ENCODE data around the gene DISC1.
"Not testable (repeated sequence)": the region's sequence is repeated elsewhere in the genome, so short reads cannot be mapped to it uniquely, and the experiment has no call there.

DISC1 gene

DNA sequence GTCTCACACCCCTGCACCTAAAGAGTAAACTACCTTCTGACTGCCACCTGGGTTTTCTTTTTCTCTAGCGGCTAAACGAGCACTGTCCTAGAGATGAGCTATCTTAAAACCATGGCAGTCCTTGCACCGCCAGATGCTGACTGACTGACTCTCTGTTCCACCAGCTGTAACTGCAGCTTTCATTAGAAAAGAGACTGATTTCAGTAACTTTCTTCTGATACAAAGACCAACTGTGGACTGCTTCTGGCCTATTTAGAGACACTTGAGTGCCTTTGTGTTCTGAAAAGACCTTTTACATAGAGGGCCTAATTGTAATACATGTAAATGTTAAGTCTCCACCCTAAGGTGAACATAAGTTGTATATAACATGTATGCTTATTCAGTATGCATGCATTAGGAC lies 152.5 kb downstream of the DISC1 start:
- no peak for DNase-seq

- no peak for DNase-seq
Measured at GRCh38 chr1:231781892-231782291, 155.3 kb downstream of the DISC1 start.

DNA sequence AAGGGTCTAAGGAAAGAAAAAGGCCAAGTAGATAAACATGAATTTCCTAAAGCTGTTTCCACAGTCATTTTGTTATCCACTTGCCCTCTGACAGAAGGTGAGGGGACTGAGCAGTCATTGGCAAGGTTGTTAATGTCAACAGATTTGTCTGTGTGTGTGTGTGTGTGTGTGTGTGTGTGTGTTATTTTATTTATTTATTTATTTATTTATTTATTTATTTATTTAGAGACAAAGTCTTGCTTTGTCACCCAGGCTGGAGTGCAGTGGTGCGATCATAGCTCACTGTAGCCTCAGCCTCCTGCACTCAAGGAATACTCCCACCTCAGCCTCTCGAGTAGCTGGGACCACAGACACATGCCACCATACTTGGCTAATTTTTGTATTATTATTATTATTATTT lies 158.5 kb downstream of the DISC1 start:
- DNase-seq, result not testable (repeated sequence)

DNA sequence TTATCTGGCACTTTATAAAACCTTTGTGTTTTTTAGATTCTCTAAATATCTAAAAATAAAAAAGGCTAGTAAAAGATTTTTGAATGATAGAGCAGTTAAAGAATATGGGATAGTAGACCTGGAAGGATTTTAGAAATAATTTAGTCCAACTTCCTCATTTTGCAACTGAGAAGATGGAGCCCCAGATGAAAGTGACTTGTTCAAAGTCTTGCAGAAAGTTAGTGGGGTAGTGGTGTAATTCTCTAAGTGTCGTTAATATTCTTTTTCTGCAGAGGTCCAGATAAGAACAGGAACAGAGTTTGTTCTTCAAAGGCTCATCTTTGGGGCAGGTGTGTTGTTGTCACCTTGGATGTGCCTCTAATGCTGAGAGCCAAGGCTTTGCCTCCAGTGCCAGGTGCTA lies 159.5 kb downstream of the DISC1 start:
- DNase-seq, result no peak

DNA sequence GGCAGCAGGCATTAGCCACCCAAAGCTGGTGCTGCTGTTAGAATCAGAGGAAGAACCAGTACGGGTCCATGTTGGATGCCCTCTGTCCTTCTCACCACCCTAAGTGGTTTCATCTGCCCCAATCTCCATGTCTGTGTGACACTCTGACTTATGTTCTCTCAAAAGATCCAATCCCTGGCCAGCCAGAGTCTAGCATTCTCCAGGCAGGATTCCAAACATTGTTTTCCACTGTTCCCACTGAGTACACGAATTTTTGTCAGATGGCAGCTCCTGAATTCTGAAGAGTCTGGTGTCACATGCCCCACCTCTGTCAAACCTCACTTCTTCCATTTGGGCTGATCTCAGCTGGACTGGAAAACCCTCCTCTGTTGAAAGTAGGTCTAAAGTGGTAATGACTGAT lies 166.0 kb downstream of the DISC1 start:
- no peak for DNase-seq

DNA sequence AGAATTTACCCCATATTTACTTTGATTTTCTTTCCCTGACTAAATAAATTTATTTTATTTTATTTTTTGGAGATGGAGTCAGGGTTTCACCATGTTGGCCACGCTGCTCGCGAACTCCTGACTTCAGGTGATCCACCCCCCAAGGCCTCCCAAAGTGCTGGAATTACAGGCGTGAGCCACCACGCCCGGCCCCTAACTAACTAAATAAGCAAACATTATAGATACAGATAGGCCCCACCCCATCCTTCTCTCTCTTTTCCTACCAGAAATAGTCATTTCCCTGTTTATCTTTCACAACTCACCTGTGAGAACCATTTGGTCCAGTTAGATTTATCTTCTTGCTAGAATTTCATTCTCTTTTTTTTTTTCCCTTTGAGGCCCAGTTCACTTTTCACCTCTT lies 167.3 kb downstream of the DISC1 start:
- DNase-seq, result no peak

DNA sequence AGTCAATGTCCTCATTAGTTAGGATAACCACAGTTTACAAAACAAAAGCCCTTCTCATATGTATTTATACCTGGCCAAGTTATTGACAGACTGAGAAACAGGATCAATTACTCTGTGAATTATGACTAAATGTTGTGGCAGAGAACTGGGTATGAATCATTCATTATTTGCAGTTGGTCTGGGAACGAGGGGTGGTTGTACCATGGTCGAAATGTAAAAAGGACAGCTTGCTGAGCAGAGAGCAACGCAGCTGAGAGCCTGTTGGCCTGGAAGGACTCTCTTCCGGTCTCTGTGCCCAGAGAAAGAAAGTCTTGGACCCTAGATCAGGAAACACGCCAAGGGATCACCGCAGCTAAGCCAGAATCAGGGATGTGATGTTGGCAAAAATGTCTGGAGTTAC lies 169.6 kb downstream of the DISC1 start:
- no peak for DNase-seq

DNA sequence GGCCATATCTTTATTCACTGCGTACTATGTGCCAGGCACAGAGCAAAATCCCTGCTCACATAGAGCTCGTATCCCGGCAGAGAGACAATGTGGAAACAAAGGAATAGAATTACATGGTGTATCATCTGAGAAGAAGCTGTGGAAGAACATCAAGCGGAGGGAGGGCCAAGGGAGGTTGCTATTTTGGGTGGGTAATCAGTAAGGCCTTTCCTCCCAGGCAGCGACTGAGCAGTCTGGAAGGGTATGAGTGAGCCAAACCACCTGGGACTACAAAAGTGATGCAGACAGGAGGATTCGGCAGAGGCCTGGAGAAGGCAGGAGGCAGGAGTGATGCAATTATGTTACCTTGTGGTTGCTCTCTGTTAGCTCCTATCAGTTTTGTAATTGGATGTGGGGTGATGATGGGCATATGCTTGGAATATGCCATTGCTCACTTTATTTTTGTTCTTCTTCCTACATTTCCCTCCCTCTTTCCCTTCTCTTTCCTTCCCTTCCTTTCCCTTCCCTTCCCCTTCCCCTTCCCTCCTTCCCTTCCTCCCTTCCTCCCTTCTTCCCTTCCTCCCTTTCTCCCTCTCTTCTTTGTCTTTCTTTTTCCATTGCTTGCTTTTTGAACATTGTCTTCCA lies 172.9 kb downstream of the DISC1 start:
- DNase-seq, result no peak

- DNase-seq, result no peak
Measured at GRCh38 chr1:231800108-231800507, 173.5 kb downstream of the DISC1 start.

GRCh38 chr1:231801042-231801585 lies 174.5 kb downstream of the DISC1 start:
- DNase-seq, result no peak

- no peak for DNase-seq
Measured at GRCh38 chr1:231803353-231803752, 176.8 kb downstream of the DISC1 start.

DNA sequence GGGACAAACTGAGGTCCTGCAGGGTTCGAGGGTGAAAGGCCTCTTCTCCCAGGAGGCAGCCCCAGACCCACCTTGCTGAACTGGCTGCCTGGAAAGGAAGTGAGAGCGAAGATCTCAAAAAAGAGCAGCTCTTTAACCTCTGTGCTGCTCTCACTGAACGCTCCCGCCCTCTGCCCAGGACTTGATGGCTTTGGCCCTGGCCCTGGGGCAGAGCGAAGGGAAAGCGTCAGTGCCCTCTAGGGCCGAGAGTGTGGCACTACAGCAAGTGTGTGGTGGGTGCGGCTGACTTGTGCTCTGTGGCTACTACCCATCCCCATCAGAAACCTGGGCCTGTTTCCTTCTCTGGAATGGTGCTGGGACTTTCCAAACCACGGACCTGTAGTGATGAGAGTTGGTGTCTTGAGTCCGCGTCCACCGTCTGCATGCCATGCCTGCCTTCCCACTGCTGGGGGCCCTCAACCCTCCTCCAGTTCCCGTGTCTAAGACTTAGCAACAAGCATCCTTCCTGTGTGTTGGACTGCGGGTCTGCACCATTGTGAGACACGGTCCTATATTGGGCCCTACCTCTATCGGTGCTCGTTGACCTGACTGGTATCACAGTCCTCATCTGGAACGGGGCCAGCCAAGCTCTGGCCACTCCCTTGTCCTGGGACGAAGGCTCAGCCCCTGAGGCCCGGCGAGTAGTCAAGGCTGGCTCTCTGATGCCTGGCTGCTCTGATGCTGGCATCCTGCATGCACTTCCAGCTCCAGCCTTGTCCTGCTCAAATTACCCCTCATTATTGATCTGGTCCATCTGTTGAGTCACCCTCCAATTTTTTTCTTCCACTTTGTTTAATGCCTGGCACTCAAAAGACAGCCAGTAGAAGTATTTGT lies 180.3 kb downstream of the DISC1 start:
- no peak for DNase-seq

- no peak for DNase-seq
Measured at GRCh38 chr1:231807541-231807940, 181.0 kb downstream of the DISC1 start.

DNA sequence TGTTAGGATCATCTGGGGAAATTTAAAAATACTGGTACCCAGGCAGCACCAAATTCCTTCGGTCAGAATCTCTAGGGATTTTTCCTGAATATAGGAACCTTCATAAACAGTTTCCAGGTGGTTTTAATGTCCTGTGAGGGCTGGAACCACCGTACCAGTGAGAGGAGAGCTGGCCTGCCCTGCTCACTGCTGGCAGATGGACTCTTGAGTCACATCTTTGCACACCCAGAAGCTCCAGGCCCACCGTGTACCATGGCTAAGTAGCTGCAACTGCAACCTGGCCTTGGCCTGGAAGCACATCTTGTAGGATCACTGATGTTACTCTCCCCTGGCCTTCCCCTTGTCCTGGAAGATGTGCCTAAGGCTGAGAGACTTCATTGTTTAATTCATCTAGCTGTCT lies 181.5 kb downstream of the DISC1 start:
- no peak for DNase-seq

DNA sequence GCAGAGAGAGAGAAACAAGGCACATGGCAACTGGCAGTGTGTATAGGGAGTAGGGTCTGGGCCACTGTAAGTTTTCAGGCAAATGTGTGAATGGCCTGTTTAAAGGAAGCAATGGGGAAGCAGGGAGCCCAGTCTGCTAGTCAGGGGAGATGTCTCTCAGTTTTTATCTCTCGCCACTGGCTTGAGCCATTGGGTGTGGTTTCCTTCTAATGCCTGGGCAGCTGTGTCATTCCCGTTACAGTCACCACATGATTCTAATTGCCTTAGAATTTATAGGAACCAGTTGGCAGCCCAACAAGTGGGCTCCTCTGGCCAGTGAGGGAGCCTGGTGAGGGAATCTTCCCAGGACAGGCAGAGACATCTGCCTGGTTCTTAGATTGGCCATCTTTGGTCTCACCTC lies 182.4 kb downstream of the DISC1 start:
- no peak for DNase-seq

DNA sequence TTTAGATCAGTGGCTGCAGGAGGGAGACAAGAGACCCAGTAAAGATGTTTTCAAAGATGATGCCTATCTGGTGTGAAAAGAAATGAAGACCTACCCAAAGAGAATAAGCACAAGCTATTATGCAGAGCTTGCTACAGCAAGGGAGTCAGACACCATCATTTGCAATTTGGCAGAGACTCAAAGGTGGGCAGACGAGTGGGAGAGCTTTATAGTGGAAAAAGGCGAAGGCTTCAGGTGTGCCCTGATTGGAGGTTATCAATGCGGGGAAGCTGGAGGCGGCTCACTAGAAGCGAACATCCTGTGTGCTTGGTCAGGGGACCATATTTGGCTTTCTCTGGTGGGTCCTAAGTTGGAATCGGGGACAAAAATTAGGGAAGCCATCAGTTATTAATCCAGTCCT lies 183.8 kb downstream of the DISC1 start:
- DNase-seq, result no peak

DNA sequence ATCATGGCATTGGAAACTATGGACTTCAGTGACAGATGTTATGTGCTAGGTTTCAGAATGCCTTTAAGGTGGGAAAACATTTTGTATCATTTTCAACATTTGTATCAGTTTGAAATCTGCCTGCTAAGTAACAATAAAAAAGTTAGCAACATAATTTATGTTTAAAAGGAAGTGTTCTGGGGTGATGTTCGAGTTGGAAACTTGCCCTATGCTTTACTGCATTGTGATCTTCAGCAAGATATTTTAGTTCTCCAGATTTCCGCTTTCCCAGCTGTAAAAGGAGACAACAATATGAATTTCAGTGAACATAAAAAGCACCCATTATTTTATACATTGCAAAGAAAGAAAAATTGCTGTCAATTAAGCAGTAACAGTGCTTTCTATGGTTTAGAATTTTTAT lies 187.4 kb downstream of the DISC1 start:
- DNase-seq, result no peak

DNA sequence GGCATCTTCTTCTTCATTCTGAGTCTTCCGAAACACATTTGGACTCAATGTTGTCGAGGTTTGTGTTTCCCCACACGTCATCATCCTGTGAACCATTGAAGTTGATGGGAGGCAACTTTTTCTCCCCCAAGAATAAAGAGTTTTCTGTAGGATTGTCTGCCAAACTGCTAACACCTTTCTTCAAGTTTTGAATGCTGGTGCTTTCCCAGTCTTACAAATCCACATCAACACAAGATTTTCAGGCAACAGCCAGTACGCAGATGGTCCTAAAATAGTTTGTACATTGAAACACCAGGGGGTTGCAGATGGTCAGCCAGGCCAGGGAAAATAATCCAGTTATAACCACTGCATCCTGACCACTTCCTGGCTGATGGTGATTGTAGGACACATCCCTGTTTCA lies 187.9 kb downstream of the DISC1 start:
- no peak for DNase-seq

DNA sequence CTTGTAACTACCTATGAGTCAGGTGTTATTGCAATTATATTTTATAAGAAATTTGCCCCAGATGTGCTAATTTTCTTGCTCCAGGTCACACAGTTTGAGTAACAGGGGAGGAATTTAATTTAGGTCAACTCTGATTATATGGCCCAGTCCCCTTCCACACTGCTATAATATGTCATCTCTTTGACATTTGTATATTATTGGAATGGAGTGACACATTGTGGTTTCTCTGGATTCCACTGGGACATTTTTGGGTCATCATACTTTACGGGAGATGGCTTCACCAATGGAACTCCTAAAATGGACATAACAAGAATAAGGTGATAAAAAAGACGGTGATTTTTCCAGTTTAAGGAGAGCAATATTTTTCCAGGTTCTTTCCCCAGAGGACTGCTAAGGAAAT lies 191.2 kb downstream of the DISC1 start:
- DNase-seq, result no peak

DNA sequence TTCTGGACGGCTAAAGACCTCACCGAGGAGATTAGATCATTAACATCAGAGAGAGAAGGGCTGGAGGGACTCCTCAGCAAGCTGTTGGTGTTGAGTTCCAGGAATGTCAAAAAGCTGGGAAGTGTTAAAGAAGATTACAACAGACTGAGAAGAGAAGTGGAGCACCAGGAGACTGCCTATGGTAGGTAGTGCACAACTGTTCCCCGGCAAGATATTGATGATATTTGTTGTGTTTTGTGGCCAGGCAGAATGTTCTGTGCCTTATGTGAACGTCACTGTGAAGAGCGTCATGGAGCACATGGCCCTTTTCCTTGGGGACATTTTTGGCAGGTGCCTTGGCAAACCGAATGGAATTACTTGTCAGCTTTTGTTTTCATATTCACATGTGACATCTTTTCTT lies 191.7 kb downstream of the DISC1 start:
- no peak for DNase-seq

- DNase-seq, result no peak
Measured at GRCh38 chr1:231821281-231821680, 194.7 kb downstream of the DISC1 start.

DNA sequence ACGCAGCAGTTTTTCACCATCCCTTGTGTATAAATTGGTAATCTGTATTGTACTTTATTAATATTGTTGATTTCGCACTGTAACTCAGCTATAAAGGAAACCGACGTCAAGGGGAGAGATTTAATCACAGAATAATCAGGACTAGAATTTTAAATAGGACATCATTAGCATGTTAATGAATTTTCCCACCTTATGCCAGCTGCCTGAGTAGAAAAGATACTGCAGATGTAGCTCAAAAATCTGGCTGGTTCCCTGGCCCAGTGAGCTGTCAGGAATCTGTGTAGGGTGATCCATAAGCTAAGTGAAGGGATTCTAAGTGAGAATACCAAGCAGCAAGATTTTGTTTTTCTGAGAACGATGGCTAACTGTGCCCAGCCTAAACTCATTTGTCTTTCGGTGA lies 195.5 kb downstream of the DISC1 start:
- no peak for DNase-seq

GRCh38 chr1:231826566-231826965 lies 200.0 kb downstream of the DISC1 start:
- no peak for DNase-seq

DNA sequence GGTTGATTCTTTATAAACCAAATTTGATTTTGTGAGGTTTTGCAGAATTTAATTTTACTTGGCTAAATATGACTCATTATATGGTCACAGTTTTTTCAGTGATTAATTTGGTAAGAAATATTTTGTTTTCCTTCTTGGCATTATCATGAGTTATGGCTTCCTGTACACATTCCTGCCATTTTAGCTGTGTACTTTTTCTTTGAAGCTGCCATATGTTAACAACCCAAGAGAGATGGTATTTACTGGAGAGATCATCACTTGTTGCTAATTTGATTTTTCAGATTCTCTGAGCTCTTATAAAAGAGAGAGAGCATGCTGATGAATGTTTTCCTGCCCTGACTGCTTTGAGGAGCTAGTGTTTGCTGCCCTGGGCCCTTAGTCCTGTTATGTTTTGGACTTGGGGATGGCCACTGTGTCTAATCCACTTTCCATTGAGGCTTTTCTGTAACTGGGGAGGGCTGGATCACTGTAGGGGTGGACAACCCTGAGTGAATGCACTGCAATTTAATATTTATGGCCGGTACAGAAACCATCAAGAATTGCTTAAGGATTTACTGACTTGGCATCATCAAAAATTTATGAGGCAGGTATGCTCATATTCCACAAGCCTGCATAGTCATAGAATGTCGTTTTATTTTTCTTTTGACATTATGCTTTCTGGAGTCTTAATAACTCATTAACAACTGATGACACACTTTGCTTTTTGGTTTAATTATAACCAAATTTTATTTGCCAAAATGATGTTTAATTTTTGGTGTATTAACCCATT lies 200.9 kb downstream of the DISC1 start:
- DNase-seq, result no peak
